Adrenal gland (tissue), 12 donors: ENCODE measurements around the gene DCTD. TPM values are rescaled to one million over a fixed set of nuclear protein-coding genes. Genes with fewer than 3 reads are reported as not detected.

Experiments used
- DNase-seq, 7 donors: peaks; one replicate each; pipeline ENCODE4 v3.0.0-alpha.2; 2019 to 2020
- H3K27ac ChIP-seq, 5 donors: fragments of 200-600 bp; sonication (generic) in 4 of 5; 1 replicate in 3 of 5; 2 replicates in 2 of 5; pipeline versions ENCODE4 v1.5.1 to v1.8.0; 2016 to 2020; ENCODE audit warnings: mild to moderate bottlenecking in 1 of 5
- H3K27me3 ChIP-seq: fragments of 200-600 bp; 2 replicates; pipeline ENCODE4 v1.8.0; 2021
- H3K36me3 ChIP-seq, 2 donors: fragments of 200-600 bp; replicated peaks in 1 of 2; 1 replicate in 1 of 2; 2 replicates in 1 of 2; pipeline versions ENCODE4 v1.5.1 to v1.8.0; 2018 to 2022
- H3K4me1 ChIP-seq, 2 donors: fragments of 200-600 bp; replicated peaks in 1 of 2; 1 replicate in 1 of 2; 2 replicates in 1 of 2; pipeline versions ENCODE4 v1.5.1 to v1.8.0; 2018 to 2021
- H3K4me3 ChIP-seq, 4 donors: fragments of 200-600 bp; sonication (generic) in 3 of 4; one replicate each; pipeline ENCODE4 v1.5.1; 2016 to 2018
- H3K9me3 ChIP-seq, 3 donors: fragments of 200-600 bp; sonication (generic) in 1 of 3; replicated peaks in 1 of 3; 1 replicate in 2 of 3; 2 replicates in 1 of 3; pipeline versions ENCODE4 v1.5.1 to v1.8.0; 2016 to 2021
- POLR2A ChIP-seq, 2 donors: fragments of 450-650 bp; IDR thresholded peaks; one replicate each; pipeline ENCODE4 v1.6.1; 2017; ENCODE audit warnings: antibody characterized with exemption in 2 of 2, mild to moderate bottlenecking in 2 of 2, moderate library complexity in 1 of 2
- WGBS, 4 donors: extraction: QIAGEN DNeasy Blood & Tissue Kit in 2 of 4; methylation state at CpG; one replicate each; pipeline versions ENCODE4 v1.1.5 to v1.1.7; 2013 to 2017; 5-methylcytosine and 5-hydroxymethylcytosine counted together
- intact Hi-C, 2 donors: fragments of 100-400 bp; cut with DNase I; formaldehyde crosslinking; loops; one replicate each; pipeline versions ENCODE4 v1.14.1 to v1.15.0; 2022 to 2023
- polyA plus RNA-seq, 3 donors: library from polyadenylated mRNA; stranded (reverse); fragments of 200-250 nt in 2 of 3; fragments of 350-450 nt in 1 of 3; fragmentation: Illumina TruSeq in 1 of 3; extraction: RNeasy Lipid Tissue Mini Kit (QIAGEN cat#74804) in 1 of 3; gene quantifications; one replicate each; pipeline ENCODE4 v1.2.3, GENCODE V29; 2013 to 2014
- total RNA-seq, 9 donors: library from RNA; depleted of rRNA in 4 of 9; stranded (reverse); fragments of >200 nt in 4 of 9; fragments of 120-200 nt in 1 of 9; fragmentation: NEBNext Ultra II Directional in 1 of 9; extraction: Animal tissue kit (Norgen Biotek cat#: 25700) in 1 of 9; gene quantifications; one replicate each; pipeline versions ENCODE4 v1.1.0 to v1.2.4, GENCODE V29; 2013 to 2023
- TF ChIP-seq, protein P1 (sequence below), 6 experiments: fragments of 450-650 bp in 4 of 6; fragments of 200-600 bp in 2 of 6; sonication (generic) in 1 of 6; IDR thresholded peaks; 1 replicate in 5 of 6; 2 replicates in 1 of 6; pipeline versions ENCODE4 v1.5.1 to v1.8.0; 2016 to 2021; ENCODE audit warnings: antibody characterized with exemption in 6 of 6, mild to moderate bottlenecking in 2 of 6, moderate library complexity in 1 of 6
- donor health status: healthy with polysubstance abuse.
- donor health status: Bipolar disorder and iron deficiency.
- donor health status: DM: yes; HTN: yes; CAD: no.
- donor health status: DM: no; HTN: no; CAD: no.
- donor health status: DM: no; HTN: no; CAD: no.
- donor health status: DM: yes; HTN: yes; CAD: no.

The DCTD gene
- total and polyA plus RNA-seq, 12 donors, result 54.5 to 254 (median 126) TPM

GRCh38 chr4:182922501-182923284 is 5.5 kb upstream of the DCTD start:
- no peaks in the 10 kb centered on the region for H3K27me3 ChIP-seq
- H3K36me3 ChIP-seq, result no peaks in the 10 kb centered on the region
- peaks cover 6% of the 10 kb centered on the region in 2 donors for H3K4me1 ChIP-seq
- H3K27ac ChIP-seq, result no peak overlapping the region
- no peak overlapping the region for H3K4me3 ChIP-seq
- no peak for DNase-seq
- 71 to 85% (median 80%) methylated on average over 13 of the region's 13 CpGs for WGBS, 4 donors
- H3K9me3 ChIP-seq, result no peaks in the 10 kb centered on the region
- intact Hi-C loops, result loop anchor here in 1 of 2 donors (10.0 kb wide), 1 partner anchor 438 kb away; no protein-coding TSS in a partner anchor
- no peak for TF ChIP-seq POLR2A (IDR thresholded peaks at IDR 0.05)
- TF ChIP-seq, protein P1, sequence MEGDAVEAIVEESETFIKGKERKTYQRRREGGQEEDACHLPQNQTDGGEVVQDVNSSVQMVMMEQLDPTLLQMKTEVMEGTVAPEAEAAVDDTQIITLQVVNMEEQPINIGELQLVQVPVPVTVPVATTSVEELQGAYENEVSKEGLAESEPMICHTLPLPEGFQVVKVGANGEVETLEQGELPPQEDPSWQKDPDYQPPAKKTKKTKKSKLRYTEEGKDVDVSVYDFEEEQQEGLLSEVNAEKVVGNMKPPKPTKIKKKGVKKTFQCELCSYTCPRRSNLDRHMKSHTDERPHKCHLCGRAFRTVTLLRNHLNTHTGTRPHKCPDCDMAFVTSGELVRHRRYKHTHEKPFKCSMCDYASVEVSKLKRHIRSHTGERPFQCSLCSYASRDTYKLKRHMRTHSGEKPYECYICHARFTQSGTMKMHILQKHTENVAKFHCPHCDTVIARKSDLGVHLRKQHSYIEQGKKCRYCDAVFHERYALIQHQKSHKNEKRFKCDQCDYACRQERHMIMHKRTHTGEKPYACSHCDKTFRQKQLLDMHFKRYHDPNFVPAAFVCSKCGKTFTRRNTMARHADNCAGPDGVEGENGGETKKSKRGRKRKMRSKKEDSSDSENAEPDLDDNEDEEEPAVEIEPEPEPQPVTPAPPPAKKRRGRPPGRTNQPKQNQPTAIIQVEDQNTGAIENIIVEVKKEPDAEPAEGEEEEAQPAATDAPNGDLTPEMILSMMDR (IDR thresholded peaks at IDR 0.05), result no peak

- H3K4me1 ChIP-seq, result peaks cover 6% of the 10 kb centered on the region in 2 donors
These were observed 4.4 kb upstream of the DCTD start for GRCh38 chr4:182921608-182922007.

DNA sequence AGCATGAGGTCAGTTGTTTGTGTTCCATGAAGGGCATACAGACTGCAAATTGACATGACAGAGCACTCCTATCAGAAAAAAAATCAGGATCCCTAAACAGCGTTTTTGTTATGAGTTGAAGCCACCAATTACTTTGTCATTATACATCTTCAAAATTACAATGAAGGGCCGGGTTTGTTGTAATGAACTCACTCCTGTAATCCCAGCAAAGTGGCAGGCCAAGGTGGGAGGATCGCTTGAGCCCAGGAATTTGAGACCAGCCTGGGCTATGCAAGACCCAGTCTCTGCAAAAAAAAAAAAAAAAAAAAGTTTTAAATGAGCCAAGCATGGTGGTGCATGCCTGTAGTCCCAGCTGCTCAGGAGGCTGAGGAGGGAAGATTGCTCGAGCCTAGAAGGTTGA is 3.5 kb upstream of the DCTD start:
- Histone ChIP-seq H3K4me3 (no peak overlapping the region), H3K9me3 (no peaks in the 10 kb centered on the region), H3K4me1 (peaks cover 6 to 16% of the 10 kb centered on the region in 2 donors), H3K27ac (no peak overlapping the region), H3K36me3 (no peaks in the 10 kb centered on the region), H3K27me3 (no peaks in the 10 kb centered on the region)
- TF ChIP-seq, protein P1 (IDR thresholded peaks at IDR 0.05), result no peak
- no peak for TF ChIP-seq POLR2A (IDR thresholded peaks at IDR 0.05)
- DNase-seq, result no peak
- 84 to 94% (median 88%) methylated on average over 4 of the region's 4 CpGs for WGBS, 4 donors
- intact Hi-C loops, result loop anchor here in 1 of 2 donors (10.0 kb wide), 1 partner anchor 436 kb away; no protein-coding TSS in a partner anchor

More at GRCh38 chr4:182921608-182922007, 4.4 kb upstream of the DCTD start:
- H3K27me3 ChIP-seq, result no peaks in the 10 kb centered on the region
- DNase-seq, result no peak
- H3K36me3 ChIP-seq, result no peaks in the 10 kb centered on the region
- no peak overlapping the region for H3K27ac ChIP-seq
- no peak overlapping the region for H3K4me3 ChIP-seq
- WGBS, 4 donors, result 93 to 96% (median 96%) methylated on average over 4 of the region's 4 CpGs
- intact Hi-C loops, result loop anchor here in 1 of 2 donors (10.0 kb wide), 1 partner anchor 437 kb away; no protein-coding TSS in a partner anchor
- H3K9me3 ChIP-seq, result no peaks in the 10 kb centered on the region
- TF ChIP-seq, protein P1 (IDR thresholded peaks at IDR 0.05), result no peak
- no peak for TF ChIP-seq POLR2A (IDR thresholded peaks at IDR 0.05)

DNA sequence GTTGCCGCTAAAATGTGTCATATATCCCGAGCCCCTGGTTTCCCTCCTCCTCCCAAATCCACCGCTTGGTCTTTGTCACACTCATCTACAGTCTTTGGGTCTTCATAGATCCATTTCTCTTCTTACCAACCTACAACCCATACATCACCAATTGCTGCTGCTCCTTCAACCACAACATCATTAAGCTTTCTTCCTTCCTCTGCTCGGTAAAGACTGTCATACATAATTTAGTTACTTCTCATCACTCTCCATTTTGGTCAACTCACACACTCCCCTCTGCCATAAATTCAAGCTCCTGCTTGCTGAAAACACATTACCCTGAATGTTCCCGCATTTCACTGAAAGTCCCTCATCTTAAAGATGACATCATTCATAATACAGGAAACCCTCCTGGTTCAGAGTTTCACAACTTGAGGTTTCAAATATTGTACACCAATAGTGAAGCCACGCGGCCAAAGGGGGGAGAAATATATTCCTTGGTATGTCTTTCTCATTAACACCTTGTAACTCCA is 1.7 kb upstream of the DCTD start:
- no peak for TF ChIP-seq POLR2A (IDR thresholded peaks at IDR 0.05)
- TF ChIP-seq, protein P1 (IDR thresholded peaks at IDR 0.05), result no peak
- WGBS, 4 donors, result 80 to 89% (median 83%) methylated on average over 7 of the region's 7 CpGs
- DNase-seq, result no peak
- intact Hi-C loops, result no loop called here
- Histone ChIP-seq H3K9me3 (no peaks in the 10 kb centered on the region), H3K27me3 (no peaks in the 10 kb centered on the region), H3K36me3 (peaks cover 0 to 14% of the 10 kb centered on the region in 2 donors), H3K27ac (no peak overlapping the region), H3K4me1 (peaks cover 6 to 18% of the 10 kb centered on the region in 2 donors), H3K4me3 (no peak overlapping the region)
